ELR (cell line): ENCODE data around the gene MGAT4A.
A peak's percentile ranks its signal among the peaks of the same experiment; 100 is the strongest.

Source experiments
- DNase-seq: peaks from one replicate; pipeline ENCODE4 v3.0.0-alpha.2; 2015; ENCODE audit warnings: low read depth

The MGAT4A gene

DNA sequence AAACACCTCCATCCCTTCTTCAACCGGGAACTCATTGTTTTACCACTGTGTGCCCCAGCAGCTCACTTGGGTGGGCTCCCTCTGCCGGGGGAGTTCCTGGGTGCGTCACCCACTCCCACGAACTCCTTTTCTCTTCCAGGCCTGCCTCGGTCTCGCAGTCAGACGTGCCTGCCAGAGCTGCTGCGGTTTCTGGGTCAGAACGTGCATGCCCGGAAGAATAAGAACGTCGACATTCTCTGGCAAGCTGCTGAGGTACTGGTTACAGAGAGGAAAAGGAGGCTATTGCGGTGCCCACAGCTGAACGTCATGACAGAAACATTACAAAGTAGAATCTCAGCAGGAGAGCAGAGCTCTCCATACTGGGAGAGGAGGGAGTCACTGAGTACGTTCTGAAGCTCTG is 158.3 kb downstream of the MGAT4A start:
- no peak for DNase-seq

DNA sequence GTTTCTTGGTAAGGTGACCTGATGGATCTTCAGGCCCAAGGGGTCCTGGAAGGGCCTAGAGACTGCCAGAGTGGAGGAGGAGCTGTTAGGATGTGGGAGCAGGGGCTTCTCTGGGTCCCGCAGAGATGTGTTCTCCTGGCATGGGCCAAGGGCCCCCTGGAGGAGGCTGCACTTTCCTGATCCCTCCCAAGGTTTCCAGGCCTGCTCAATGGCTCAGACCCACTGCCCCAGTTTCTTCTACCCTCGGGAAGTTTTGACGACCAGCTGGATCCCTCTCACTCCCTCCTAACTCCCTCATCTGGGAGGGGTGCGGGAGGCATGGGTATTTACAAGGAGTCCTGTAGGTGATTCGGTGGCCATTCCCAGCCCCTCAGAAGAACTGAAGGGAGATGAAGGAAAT is 158.7 kb downstream of the MGAT4A start:
- DNase-seq: no peak

DNA sequence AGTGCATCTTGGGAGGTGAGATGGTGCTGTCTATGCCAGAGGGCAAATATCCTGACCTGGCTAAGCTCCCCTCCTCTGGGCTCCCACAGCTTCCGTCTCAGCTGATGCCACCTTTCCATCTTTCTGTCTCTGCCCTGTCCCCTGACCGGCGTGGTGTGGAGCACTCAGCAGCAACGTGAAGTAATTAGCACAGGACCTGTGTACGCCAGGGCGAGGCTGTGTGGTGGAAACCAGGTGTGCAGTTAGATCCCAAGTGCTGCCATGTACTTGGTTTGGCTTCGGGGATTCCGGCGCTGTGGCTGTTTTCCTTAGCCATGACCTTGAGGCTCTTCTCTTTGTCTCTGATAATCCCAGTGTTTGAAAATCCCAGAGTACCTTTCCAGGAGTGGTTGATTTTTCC is 159.1 kb downstream of the MGAT4A start:
- no peak for DNase-seq

DNA sequence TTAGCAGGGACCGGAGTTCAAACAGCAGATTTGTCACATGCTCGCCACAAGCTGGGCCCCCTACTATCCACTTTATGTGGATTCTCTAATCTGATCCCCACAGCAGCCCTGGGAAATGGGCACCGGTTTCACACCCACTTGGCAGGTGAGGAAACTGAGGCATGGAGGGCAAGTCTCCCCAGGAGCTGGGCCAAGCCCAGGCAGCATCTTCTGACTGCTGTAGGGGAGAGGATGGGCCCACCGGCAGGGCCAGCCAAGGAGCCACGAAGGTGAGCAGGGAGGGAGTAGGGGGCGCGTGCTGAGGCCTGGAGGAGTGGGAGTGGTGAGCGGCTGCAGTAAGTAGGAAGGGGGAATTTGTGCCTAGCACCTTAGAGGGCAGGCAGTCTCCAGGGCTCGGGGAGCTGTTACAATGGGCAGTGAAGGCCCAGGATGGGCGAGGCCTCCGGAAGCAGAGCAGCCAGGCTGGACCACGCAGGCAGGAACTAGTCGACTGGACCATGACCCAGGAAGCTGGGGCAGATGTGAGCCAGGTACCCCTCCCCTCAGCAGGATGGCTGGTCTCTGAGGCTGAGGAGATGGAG is 159.7 kb downstream of the MGAT4A start:
- DNase-seq: no peak

DNA sequence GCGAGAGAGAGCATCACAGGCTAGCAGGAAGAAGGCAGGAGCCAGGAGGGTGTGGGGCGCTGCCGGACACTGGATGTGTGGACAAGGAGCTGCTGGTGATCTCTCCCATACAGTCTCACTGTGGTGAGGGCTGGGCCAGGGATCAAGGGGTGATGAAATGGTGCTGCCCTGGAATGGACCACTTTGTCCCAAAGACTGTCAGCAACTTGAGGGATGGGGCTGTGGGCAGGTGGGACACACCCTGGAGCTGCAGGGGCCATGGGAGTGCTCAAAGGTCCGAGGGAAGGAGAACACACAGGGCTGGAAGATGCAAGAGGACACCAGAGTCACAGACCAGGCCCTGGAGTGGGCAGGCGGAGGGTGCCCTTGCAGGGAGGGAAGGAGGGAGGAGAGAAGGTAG is 160.6 kb downstream of the MGAT4A start:
- DNase-seq: no peak

DNA sequence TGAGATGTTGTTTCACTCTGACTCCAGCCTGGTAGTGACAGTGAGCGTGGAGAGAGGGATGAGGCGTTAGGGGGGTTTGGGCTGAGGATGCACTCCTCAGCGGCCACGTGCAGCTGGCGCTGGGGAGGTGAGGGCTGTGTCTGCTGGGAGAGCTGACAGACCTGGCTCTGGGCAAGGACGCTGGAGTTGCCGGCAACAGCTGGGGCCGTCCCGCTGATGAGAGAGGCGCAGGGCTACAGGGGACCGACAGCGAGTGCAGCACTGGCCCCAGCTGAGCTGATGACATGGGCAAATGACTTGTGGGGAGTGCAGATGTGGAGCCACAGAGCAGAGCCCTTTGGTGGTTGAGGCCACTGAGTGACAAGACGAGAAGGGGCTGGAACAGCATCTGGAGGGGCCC is 161.0 kb downstream of the MGAT4A start:
- no peak for DNase-seq

DNA sequence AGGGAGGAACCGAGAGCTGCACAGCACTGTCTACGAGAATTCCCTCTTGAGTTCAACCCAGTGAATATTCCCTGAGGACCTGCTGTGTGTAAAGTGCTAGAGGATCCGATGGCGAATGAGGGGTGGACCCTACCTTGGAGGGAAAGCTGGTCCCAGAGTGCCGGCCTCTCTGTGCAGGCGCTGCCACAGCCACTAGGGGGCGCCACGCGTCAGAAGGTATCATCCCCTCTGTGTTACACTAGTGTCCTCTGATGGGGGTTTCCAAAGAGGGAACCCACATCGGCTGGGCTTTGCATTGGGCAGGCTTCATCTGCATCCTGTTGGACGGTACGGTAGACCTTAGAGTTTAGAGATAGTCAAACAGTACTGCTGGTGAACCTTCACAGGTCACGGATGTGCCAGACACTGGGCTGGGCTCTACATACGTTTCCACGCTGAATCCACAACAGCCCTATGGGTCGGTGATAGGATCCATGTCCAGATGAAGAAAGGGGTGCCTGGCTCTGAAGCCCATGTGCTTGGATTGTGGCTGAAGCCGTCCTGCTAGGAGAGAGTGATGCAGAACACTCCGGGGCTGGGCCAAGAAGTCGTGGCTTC is 161.6 kb downstream of the MGAT4A start:
- DNase-seq: peak; percentile 51
